Measurements from ENCODE around the gene CLEC4D.
"Not testable (repeated sequence)": the region's sequence is repeated elsewhere in the genome, so short reads cannot be mapped to it uniquely, and the experiment has no call there.

- TF ChIP-seq, protein P1, sequence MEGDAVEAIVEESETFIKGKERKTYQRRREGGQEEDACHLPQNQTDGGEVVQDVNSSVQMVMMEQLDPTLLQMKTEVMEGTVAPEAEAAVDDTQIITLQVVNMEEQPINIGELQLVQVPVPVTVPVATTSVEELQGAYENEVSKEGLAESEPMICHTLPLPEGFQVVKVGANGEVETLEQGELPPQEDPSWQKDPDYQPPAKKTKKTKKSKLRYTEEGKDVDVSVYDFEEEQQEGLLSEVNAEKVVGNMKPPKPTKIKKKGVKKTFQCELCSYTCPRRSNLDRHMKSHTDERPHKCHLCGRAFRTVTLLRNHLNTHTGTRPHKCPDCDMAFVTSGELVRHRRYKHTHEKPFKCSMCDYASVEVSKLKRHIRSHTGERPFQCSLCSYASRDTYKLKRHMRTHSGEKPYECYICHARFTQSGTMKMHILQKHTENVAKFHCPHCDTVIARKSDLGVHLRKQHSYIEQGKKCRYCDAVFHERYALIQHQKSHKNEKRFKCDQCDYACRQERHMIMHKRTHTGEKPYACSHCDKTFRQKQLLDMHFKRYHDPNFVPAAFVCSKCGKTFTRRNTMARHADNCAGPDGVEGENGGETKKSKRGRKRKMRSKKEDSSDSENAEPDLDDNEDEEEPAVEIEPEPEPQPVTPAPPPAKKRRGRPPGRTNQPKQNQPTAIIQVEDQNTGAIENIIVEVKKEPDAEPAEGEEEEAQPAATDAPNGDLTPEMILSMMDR (IDR thresholded peaks at IDR 0.05 in 2 of 3, conservative IDR thresholded peaks at IDR 0.05 in 1 of 3; ENCODE audit: borderline replicate concordance in 1 of 3, insufficient read depth in 1 of 3, low read depth in 2 of 3, low read length in 2 of 3), result not testable (repeated sequence)
- not testable (repeated sequence) for TF ChIP-seq SP1 (IDR thresholded peaks at IDR 0.05; ENCODE audit: low read depth); JUND (IDR thresholded peaks at IDR 0.05); EGR1 (IDR thresholded peaks at IDR 0.05; ENCODE audit: low read depth); POLR2A (IDR thresholded peaks at IDR 0.05; ENCODE audit: borderline replicate concordance, extremely low read depth, insufficient read depth, insufficient read length); EZH2phosphoT487 (IDR thresholded peaks at IDR 0.05; ENCODE audit: borderline replicate concordance); POLR2AphosphoS5 (IDR thresholded peaks at IDR 0.05; ENCODE audit: low read depth, low read length); SIN3A (IDR thresholded peaks at IDR 0.05; ENCODE audit: low read depth)
- TF ChIP-seq, protein P2, sequence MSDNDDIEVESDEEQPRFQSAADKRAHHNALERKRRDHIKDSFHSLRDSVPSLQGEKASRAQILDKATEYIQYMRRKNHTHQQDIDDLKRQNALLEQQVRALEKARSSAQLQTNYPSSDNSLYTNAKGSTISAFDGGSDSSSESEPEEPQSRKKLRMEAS (IDR thresholded peaks at IDR 0.05), result not testable (repeated sequence)
These were observed 52.7 kb downstream of the CLEC4D start for GRCh38 chr12:8566052-8566451.

Data from HCT116 (cell line).